Liver (tissue), 9 donors: Measurements from ENCODE around the gene SNAP23. TPM values are rescaled to one million over a fixed set of nuclear protein-coding genes. Genes with fewer than 3 reads are reported as not detected.

Experiments used
- DNase-seq: peaks from one replicate; pipeline ENCODE4 v3.0.0-alpha.2; 2017; ENCODE audit warnings: low spot score
- H3K27ac ChIP-seq, 2 donors: one replicate each; pipeline ENCODE4 v1.7.0; 2013; ENCODE audit warnings: inconsistent platforms in 2 of 2, low read length in 2 of 2, control low read depth in 1 of 2, low read depth in 1 of 2, mild to moderate bottlenecking in 1 of 2
- H3K27me3 ChIP-seq, 4 donors: one replicate each; pipeline versions ENCODE4 v1.6.1 to v1.7.0; 2013; ENCODE audit warnings: low read length in 3 of 4, inconsistent platforms in 1 of 4, mild to moderate bottlenecking in 1 of 4, moderate library complexity in 1 of 4; ENCODE audit not compliant: control insufficient read depth in 4 of 4, insufficient read depth in 4 of 4
- H3K36me3 ChIP-seq, 4 donors: one replicate each; pipeline versions ENCODE4 v1.6.1 to v1.7.0; 2013; ENCODE audit warnings: low read length in 3 of 4, mild to moderate bottlenecking in 3 of 4, low read depth in 1 of 4, moderate library complexity in 1 of 4; ENCODE audit not compliant: control insufficient read depth in 4 of 4, insufficient read depth in 3 of 4
- H3K4me1 ChIP-seq, 4 donors: one replicate each; pipeline versions ENCODE4 v1.6.1 to v1.7.0; 2013; ENCODE audit warnings: low read length in 3 of 4, mild to moderate bottlenecking in 3 of 4, moderate library complexity in 1 of 4; ENCODE audit not compliant: control insufficient read depth in 4 of 4, insufficient read depth in 4 of 4
- H3K4me3 ChIP-seq, 3 donors: one replicate each; pipeline versions ENCODE4 v1.6.1 to v1.7.0; 2013; ENCODE audit warnings: low read length in 3 of 3, control low read depth in 1 of 3, low read depth in 1 of 3, mild to moderate bottlenecking in 1 of 3
- H3K9ac ChIP-seq, 2 donors: one replicate each; pipeline ENCODE4 v1.7.0; 2013; ENCODE audit warnings: low read length in 2 of 2, mild to moderate bottlenecking in 2 of 2, moderate library complexity in 2 of 2, control low read depth in 1 of 2, low read depth in 1 of 2
- H3K9me3 ChIP-seq, 4 donors: one replicate each; pipeline versions ENCODE4 v1.6.1 to v1.7.0; 2013; ENCODE audit warnings: low read length in 3 of 4; ENCODE audit not compliant: control insufficient read depth in 4 of 4
- ATF3 ChIP-seq: IDR thresholded peaks from 2 replicates; pipeline ENCODE4 v1.6.1; 2016; ENCODE audit warnings: antibody characterized with exemption
- CTCF ChIP-seq: fragments of 150-350 bp; IDR thresholded peaks from 2 replicates; pipeline ENCODE4 v1.5.1; 2017; ENCODE audit warnings: improper control_type of control experiment, low read depth, low read length; ENCODE audit not compliant: missing input control
- EGR1 ChIP-seq, 2 donors: IDR thresholded peaks; 2 replicates each; pipeline ENCODE4 v1.6.1; 2016 to 2018; ENCODE audit warnings: antibody characterized with exemption in 2 of 2, low read depth in 2 of 2
- FOXA1 ChIP-seq: IDR thresholded peaks from 2 replicates; pipeline ENCODE4 v1.6.1; 2016; ENCODE audit warnings: antibody characterized with exemption
- GABPA ChIP-seq, 2 donors: IDR thresholded peaks in 1 of 2; conservative IDR thresholded peaks in 1 of 2; 2 replicates each; pipeline ENCODE4 v1.6.1; 2016; ENCODE audit warnings: antibody characterized with exemption in 2 of 2, mild to moderate bottlenecking in 1 of 2, moderate library complexity in 1 of 2
- HNF4A ChIP-seq, 2 donors: conservative IDR thresholded peaks; 2 replicates each; pipeline ENCODE4 v1.6.1; 2016; ENCODE audit warnings: antibody characterized with exemption in 2 of 2, mild to moderate bottlenecking in 2 of 2
- HNF4G ChIP-seq: IDR thresholded peaks from 2 replicates; pipeline ENCODE4 v1.6.1; 2016; ENCODE audit warnings: antibody characterized with exemption
- JUND ChIP-seq, 2 donors: IDR thresholded peaks; 2 replicates each; pipeline ENCODE4 v1.6.1; 2016; ENCODE audit warnings: antibody characterized with exemption in 2 of 2
- MAX ChIP-seq: IDR thresholded peaks from 2 replicates; pipeline ENCODE4 v1.6.1; 2016; ENCODE audit warnings: antibody characterized with exemption
- NR2F2 ChIP-seq: IDR thresholded peaks from 2 replicates; pipeline ENCODE4 v1.6.1; 2016; ENCODE audit warnings: antibody characterized with exemption
- RAD21 ChIP-seq, 2 donors: IDR thresholded peaks; 2 replicates each; pipeline ENCODE4 v1.6.1; 2016; ENCODE audit warnings: antibody characterized with exemption in 2 of 2, mild to moderate bottlenecking in 2 of 2
- REST ChIP-seq: IDR thresholded peaks from 2 replicates; pipeline ENCODE4 v1.6.1; 2016; ENCODE audit warnings: antibody characterized with exemption, mild to moderate bottlenecking
- RXRA ChIP-seq, 2 donors: IDR thresholded peaks; 2 replicates each; pipeline ENCODE4 v1.6.1; 2017 to 2018; ENCODE audit warnings: antibody characterized with exemption in 2 of 2, mild to moderate bottlenecking in 1 of 2
- SP1 ChIP-seq: IDR thresholded peaks from 2 replicates; pipeline ENCODE4 v1.6.1; 2018; ENCODE audit warnings: antibody characterized with exemption, mild to moderate bottlenecking
- YY1 ChIP-seq: IDR thresholded peaks from 2 replicates; pipeline ENCODE4 v1.6.1; 2016; ENCODE audit warnings: antibody characterized with exemption, mild to moderate bottlenecking
- ZBTB33 ChIP-seq: IDR thresholded peaks from 2 replicates; pipeline ENCODE4 v1.6.1; 2016; ENCODE audit warnings: antibody characterized with exemption
- WGBS: extraction: QIAGEN DNeasy Blood & Tissue Kit; methylation state at CpG from one replicate; pipeline ENCODE4 v1.1.7; 2013; 5-methylcytosine and 5-hydroxymethylcytosine counted together
- polyA plus RNA-seq, 2 donors: library from polyadenylated mRNA; stranded (reverse) in 1 of 2; unstranded in 1 of 2; fragments of 200-250 nt in 1 of 2; fragments of >200 nt in 1 of 2; fragmentation: Nextera tagmentation in 1 of 2; extraction: Ambion mirVana in 1 of 2; gene quantifications; one replicate each; pipeline versions ENCODE4 v1.2.1 to v1.2.3, GENCODE V29; 2013 to 2015
- total RNA-seq, 2 donors: library from RNA; depleted of rRNA; stranded (reverse); fragments of >200 nt; gene quantifications; one replicate each; pipeline ENCODE4 v1.2.3, GENCODE V29; 2014
- donor health status: healthy.
- donor health status: healthy.
- donor health status: healthy.
- donor health status: healthy.
- donor health status: healthy.

Gene SNAP23
- total and polyA plus RNA-seq, 4 donors = 16.0 to 42.9 (median 25.3) TPM

GRCh38 chr15:42448281-42448680 lies 47.2 kb upstream of the SNAP23 start:
- Histone ChIP-seq H3K27ac (no peak overlapping the region), H3K27me3 (no peaks in the 10 kb centered on the region), H3K9ac (no peak overlapping the region), H3K4me1 (no peaks in the 10 kb centered on the region), H3K36me3 (peaks cover 5 to 66% (median 41%) of the 10 kb centered on the region in 4 donors), H3K9me3 (no peaks in the 10 kb centered on the region), H3K4me3 (no peak overlapping the region)
- 95% methylated on average over 6 of the region's 6 CpGs for WGBS
- TF ChIP-seq RAD21 (IDR thresholded peaks at IDR 0.05) (no peak), RXRA (IDR thresholded peaks at IDR 0.05) (no peak), HNF4G (no peak), SP1 (no peak), EGR1 (IDR thresholded peaks at IDR 0.05; ENCODE audit: low read depth in 2 of 2) (no peak), ATF3 (no peak), HNF4A (conservative IDR thresholded peaks at IDR 0.05) (no peak), ZBTB33 (no peak), FOXA1 (no peak), GABPA (IDR thresholded peaks at IDR 0.05 in 1 of 2, conservative IDR thresholded peaks at IDR 0.05 in 1 of 2) (no peak), JUND (IDR thresholded peaks at IDR 0.05) (no peak), CTCF (no peak), NR2F2 (no peak), REST (no peak), MAX (no peak)
- no peak for DNase-seq

- WGBS = 96% methylated on average over 13 of the region's 13 CpGs
- no peaks in the 10 kb centered on the region for H3K9me3 ChIP-seq
- no peaks in the 10 kb centered on the region for H3K4me1 ChIP-seq
- no peak overlapping the region for H3K4me3 ChIP-seq
- H3K27me3 ChIP-seq = no peaks in the 10 kb centered on the region
- peaks cover 5 to 58% (median 33%) of the 10 kb centered on the region in 4 donors for H3K36me3 ChIP-seq
- no peak for DNase-seq
- H3K27ac ChIP-seq = no peak overlapping the region
- no peak overlapping the region for H3K9ac ChIP-seq
- no peak for TF ChIP-seq ATF3
- TF ChIP-seq ZBTB33 = no peak
- TF ChIP-seq RAD21 (IDR thresholded peaks at IDR 0.05) = no peak
- TF ChIP-seq HNF4A (conservative IDR thresholded peaks at IDR 0.05) = no peak
- TF ChIP-seq EGR1 (IDR thresholded peaks at IDR 0.05; ENCODE audit: low read depth in 2 of 2) = no peak
- TF ChIP-seq FOXA1 = no peak
- TF ChIP-seq MAX = no peak
- no peak for TF ChIP-seq HNF4G
- no peak for TF ChIP-seq RXRA (IDR thresholded peaks at IDR 0.05)
- TF ChIP-seq JUND (IDR thresholded peaks at IDR 0.05) = no peak
- TF ChIP-seq YY1 = no peak
- no peak for TF ChIP-seq CTCF
- no peak for TF ChIP-seq SP1
- TF ChIP-seq NR2F2 = no peak
These were observed 45.5 kb upstream of the SNAP23 start for GRCh38 chr15:42449770-42450424.
